K562 (cell line): ENCODE data around the gene TIA1. TPM values are rescaled to one million over a fixed set of nuclear protein-coding genes. Genes with fewer than 3 reads are reported as not detected.

Experiments
- BACH1 ChIP-seq: fragments of 200-800 bp; sonication (Bioruptor generic); IDR thresholded peaks from 2 replicates; pipeline ENCODE4 v1.6.1; 2016; ENCODE audit warnings: missing genetic modification characterization, missing compliant biosample characterization
- BRD4 ChIP-seq: fragments of 200-600 bp; sonication (generic); IDR thresholded peaks from 2 replicates; pipeline ENCODE4 v1.6.1; 2017; ENCODE audit warnings: inconsistent platforms
- FOXK1 ChIP-seq: sonication (generic); formaldehyde crosslinking; IDR thresholded peaks from 2 replicates; pipeline ENCODE4 v1.8.0; 2022; ENCODE audit warnings: missing genetic modification reagents, mild to moderate bottlenecking, borderline replicate concordance
- HMG20B ChIP-seq: fragments of 250-450 bp; sonication (Bioruptor Pico); IDR thresholded peaks from 2 replicates; pipeline ENCODE4 v1.5.0; 2021; ENCODE audit warnings: mild to moderate bottlenecking
- KDM2B ChIP-seq: fragments of 250-450 bp; sonication (Bioruptor Pico); IDR thresholded peaks from 2 replicates; pipeline ENCODE4 v1.8.0; 2021; ENCODE audit warnings: mild to moderate bottlenecking, moderate library complexity
- MCM7 ChIP-seq, 2 experiments: fragments of 450-650 bp; IDR thresholded peaks; 2 replicates each; pipeline ENCODE4 v1.6.1; 2016 to 2018
- MEF2A ChIP-seq: IDR thresholded peaks from 2 replicates; pipeline ENCODE4 v1.6.1; 2011; ENCODE audit warnings: low read depth, mild to moderate bottlenecking, low read length, moderate library complexity; ENCODE audit not compliant: control insufficient read depth
- NFYB ChIP-seq: IDR thresholded peaks from 2 replicates; pipeline ENCODE4 v1.6.1; 2011; ENCODE audit warnings: mild to moderate bottlenecking, moderate library complexity; ENCODE audit not compliant: insufficient read length; ENCODE audit errors: extremely low read depth
- PRPF4 ChIP-seq: fragments of 200-400 bp; formaldehyde crosslinking; IDR thresholded peaks from one replicate; pipeline ENCODE4 v1.6.1; 2017; ENCODE audit warnings: low read length, low read depth, mild to moderate bottlenecking; ENCODE audit not compliant: insufficient read depth, poor library complexity, severe bottlenecking
- TBP ChIP-seq: optimal IDR thresholded peaks from 2 replicates; pipeline ENCODE3; 2011; ENCODE audit warnings: low read depth, low read length, improper control_type of control experiment
- ZBTB49 ChIP-seq: sonication (generic); formaldehyde crosslinking; IDR thresholded peaks from 2 replicates; pipeline ENCODE4 v1.8.0; 2022; ENCODE audit warnings: missing genetic modification reagents, mild to moderate bottlenecking, borderline replicate concordance
- ZNF140 ChIP-seq: fragments of 250-450 bp; sonication (Bioruptor Pico); IDR thresholded peaks from 2 replicates; pipeline ENCODE4 v1.8.0; 2021; ENCODE audit warnings: moderate library complexity, mild to moderate bottlenecking, inconsistent platforms
- ZNF586 ChIP-seq: fragments of 450-650 bp; formaldehyde crosslinking; conservative IDR thresholded peaks from 2 replicates; pipeline ENCODE4 v1.4.0; 2020; ENCODE audit warnings: mild to moderate bottlenecking, moderate library complexity
- polyA plus RNA-seq, 8 experiments: library from polyadenylated mRNA; depleted of rRNA in 4 of 8; stranded (reverse) in 5 of 8; unstranded in 3 of 8; fragments of >200 nt; fragmentation: Nextera tagmentation in 2 of 8; fragmentation: Illumina TruSeq in 1 of 8; extraction: Ambion mirVana in 2 of 8; extraction: Trizol in 1 of 8; gene quantifications; 2 replicates each; pipeline versions ENCODE4 v1.2.1 to v1.2.3, GENCODE V29; 2011 to 2014; ENCODE audit warnings: inconsistent platforms in 1 of 8, missing spikeins in 1 of 8
- total RNA-seq, 7 experiments: library from RNA; depleted of rRNA in 6 of 7; stranded (reverse); fragments of >200 nt in 6 of 7; fragmentation: Illumina TruSeq in 2 of 7; extraction: Trizol in 2 of 7; gene quantifications; 2 replicates each; pipeline versions ENCODE4 v1.2.1 to v1.2.3, GENCODE V29; 2011 to 2021; ENCODE audit warnings: low replicate concordance in 1 of 7
- TF ChIP-seq, protein P1 (sequence below): fragments of 250-450 bp; sonication (Bioruptor Pico); IDR thresholded peaks from 2 replicates; pipeline ENCODE4 v1.5.0; 2021
- TF ChIP-seq, protein P2 (sequence below): fragments of 250-450 bp; sonication (Bioruptor Pico); IDR thresholded peaks from 2 replicates; pipeline ENCODE4 v1.4.0; 2020; ENCODE audit warnings: mild to moderate bottlenecking, moderate library complexity, borderline replicate concordance
- TF ChIP-seq, protein P3 (sequence below): sonication (generic); formaldehyde crosslinking; IDR thresholded peaks from 2 replicates; pipeline ENCODE4 v1.8.0; 2023; ENCODE audit warnings: mild to moderate bottlenecking, missing genetic modification reagents
- TF ChIP-seq, protein P4 (sequence below): fragments of 250-450 bp; sonication (Bioruptor Pico); IDR thresholded peaks from 2 replicates; pipeline ENCODE4 v1.4.0; 2020; ENCODE audit warnings: mild to moderate bottlenecking, moderate library complexity

TIA1 gene
- total and polyA plus RNA-seq, 9 of the 15 experiments (the other 6 are each of a cell fraction or from before 2014, with no cell fraction given) = 25.3 to 129 (median 79.6) TPM

DNA sequence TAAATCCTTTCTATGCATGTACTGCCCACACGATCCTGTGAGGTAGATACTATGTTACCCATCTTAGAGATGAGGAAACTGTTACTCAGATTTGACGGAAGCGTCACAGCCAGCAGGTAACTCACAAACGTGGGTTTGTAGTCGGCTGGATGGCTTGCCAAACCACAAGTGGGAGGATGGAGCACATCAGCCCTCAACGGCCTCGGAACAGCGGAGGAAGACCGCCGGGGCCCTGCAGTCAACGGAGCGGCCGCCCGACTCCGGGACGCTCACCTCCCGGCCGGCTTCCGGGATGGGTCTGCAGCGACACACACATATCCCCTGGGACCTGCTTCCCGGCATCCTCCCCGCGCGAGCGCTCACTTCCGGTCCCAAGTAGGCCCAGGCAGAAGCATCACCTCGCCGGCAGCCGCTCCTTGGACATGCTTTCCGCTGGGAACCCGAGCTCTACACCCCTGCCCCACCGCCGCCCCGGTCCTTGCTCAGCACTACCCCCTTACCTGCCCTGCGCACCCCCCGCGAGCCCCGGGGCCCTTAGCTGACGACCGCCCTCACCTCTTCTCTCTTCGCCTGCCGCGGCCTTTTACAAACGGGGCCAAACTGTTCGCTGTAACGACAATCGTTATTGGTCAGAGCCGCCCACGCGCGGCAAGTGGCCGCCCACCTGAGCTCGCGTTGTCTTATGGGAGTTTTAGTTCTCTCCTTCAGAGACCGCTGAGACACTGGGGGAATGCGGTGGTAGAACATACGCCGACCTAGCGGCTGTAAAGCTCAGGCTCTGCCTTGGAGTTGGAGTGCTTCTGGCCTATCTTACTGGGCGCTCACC lies 57.8 kb downstream of the TIA1 start, which contains the start of gene C2orf42 (continued):
- TF ChIP-seq BRD4 = peak; percentile 84; the same call in 1 of the 2 replicates
- TF ChIP-seq MEF2A = no peak
- TF ChIP-seq HMG20B (CRISPR knock-in tag) = no peak
- TF ChIP-seq BACH1 (tag) = no peak
- peak; percentile 72; the same call in 1 of the 2 replicates for TF ChIP-seq FOXK1 (CRISPR knock-in tag)
- TF ChIP-seq, protein P1, sequence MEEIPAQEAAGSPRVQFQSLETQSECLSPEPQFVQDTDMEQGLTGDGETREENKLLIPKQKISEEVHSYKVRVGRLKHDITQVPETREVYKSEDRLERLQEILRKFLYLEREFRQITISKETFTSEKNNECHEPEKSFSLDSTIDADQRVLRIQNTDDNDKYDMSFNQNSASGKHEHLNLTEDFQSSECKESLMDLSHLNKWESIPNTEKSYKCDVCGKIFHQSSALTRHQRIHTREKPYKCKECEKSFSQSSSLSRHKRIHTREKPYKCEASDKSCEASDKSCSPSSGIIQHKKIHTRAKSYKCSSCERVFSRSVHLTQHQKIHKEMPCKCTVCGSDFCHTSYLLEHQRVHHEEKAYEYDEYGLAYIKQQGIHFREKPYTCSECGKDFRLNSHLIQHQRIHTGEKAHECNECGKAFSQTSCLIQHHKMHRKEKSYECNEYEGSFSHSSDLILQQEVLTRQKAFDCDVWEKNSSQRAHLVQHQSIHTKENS = no peak
- 0 out of 2 replicates have a peak, but pooled peaks have one; percentile 52 for TF ChIP-seq KDM2B (CRISPR knock-in tag)
- TF ChIP-seq, protein P2, sequence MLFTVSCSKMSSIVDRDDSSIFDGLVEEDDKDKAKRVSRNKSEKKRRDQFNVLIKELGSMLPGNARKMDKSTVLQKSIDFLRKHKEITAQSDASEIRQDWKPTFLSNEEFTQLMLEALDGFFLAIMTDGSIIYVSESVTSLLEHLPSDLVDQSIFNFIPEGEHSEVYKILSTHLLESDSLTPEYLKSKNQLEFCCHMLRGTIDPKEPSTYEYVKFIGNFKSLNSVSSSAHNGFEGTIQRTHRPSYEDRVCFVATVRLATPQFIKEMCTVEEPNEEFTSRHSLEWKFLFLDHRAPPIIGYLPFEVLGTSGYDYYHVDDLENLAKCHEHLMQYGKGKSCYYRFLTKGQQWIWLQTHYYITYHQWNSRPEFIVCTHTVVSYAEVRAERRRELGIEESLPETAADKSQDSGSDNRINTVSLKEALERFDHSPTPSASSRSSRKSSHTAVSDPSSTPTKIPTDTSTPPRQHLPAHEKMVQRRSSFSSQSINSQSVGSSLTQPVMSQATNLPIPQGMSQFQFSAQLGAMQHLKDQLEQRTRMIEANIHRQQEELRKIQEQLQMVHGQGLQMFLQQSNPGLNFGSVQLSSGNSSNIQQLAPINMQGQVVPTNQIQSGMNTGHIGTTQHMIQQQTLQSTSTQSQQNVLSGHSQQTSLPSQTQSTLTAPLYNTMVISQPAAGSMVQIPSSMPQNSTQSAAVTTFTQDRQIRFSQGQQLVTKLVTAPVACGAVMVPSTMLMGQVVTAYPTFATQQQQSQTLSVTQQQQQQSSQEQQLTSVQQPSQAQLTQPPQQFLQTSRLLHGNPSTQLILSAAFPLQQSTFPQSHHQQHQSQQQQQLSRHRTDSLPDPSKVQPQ (CRISPR knock-in tag) = no peak
- TF ChIP-seq TBP = peak; percentile 79
- no peak for TF ChIP-seq ZNF140 (CRISPR knock-in tag)
- no peak for TF ChIP-seq MCM7 (IDR thresholded peaks at IDR 0.05)
- TF ChIP-seq, protein P3, sequence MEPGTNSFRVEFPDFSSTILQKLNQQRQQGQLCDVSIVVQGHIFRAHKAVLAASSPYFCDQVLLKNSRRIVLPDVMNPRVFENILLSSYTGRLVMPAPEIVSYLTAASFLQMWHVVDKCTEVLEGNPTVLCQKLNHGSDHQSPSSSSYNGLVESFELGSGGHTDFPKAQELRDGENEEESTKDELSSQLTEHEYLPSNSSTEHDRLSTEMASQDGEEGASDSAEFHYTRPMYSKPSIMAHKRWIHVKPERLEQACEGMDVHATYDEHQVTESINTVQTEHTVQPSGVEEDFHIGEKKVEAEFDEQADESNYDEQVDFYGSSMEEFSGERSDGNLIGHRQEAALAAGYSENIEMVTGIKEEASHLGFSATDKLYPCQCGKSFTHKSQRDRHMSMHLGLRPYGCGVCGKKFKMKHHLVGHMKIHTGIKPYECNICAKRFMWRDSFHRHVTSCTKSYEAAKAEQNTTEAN (CRISPR knock-in tag) = no peak
- no peak for TF ChIP-seq ZNF586
- peak; percentile 80 for TF ChIP-seq NFYB
- TF ChIP-seq, protein P4, sequence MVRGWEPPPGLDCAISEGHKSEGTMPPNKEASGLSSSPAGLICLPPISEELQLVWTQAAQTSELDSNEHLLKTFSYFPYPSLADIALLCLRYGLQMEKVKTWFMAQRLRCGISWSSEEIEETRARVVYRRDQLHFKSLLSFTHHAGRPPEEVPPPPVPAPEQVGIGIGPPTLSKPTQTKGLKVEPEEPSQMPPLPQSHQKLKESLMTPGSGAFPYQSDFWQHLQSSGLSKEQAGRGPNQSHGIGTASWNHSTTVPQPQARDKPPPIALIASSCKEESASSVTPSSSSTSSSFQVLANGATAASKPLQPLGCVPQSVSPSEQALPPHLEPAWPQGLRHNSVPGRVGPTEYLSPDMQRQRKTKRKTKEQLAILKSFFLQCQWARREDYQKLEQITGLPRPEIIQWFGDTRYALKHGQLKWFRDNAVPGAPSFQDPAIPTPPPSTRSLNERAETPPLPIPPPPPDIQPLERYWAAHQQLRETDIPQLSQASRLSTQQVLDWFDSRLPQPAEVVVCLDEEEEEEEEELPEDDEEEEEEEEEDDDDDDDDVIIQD (CRISPR knock-in tag) = no peak; the same call in 1 of the 2 replicates
- TF ChIP-seq ZBTB49 (CRISPR knock-in tag) = peak; percentile 94; the same call in 1 of the 2 replicates
- peak; percentile 54 for TF ChIP-seq PRPF4
